HG03378 (cell line): ENCODE results near the gene MAGEA12.
"Not testable (repeated sequence)": the region's sequence is repeated elsewhere in the genome, so short reads cannot be mapped to it uniquely, and the experiment has no call there.

Source experiments
- ATAC-seq: cut with Tn5 transposase; IDR thresholded peaks from one replicate; pipeline ENCODE4 v1.9.1; 2021; ENCODE audit warnings: mild to moderate bottlenecking, moderate library complexity; ENCODE audit not compliant: unreplicated experiment

MAGEA12 gene

GRCh38 chrX:152733261-152733975, at the start of gene MAGEA12, which contains the start of gene CSAG1:
Gene MAGEA12 (plus strand): TSS chrX:152733757. CDS start chrX:152736162, 2,405 bp downstream.
Gene CSAG1 (minus strand): TSS chrX:152733721. CDS start chrX:152732460, 1,261 bp downstream.
- ATAC-seq, result no peak

GRCh38 chrX:152697952-152698931, 35.3 kb upstream of the MAGEA12 start, which contains the start of gene MAGEA3:
Gene MAGEA3 (plus strand): TSS chrX:152698794. CDS start chrX:152700833, 2,039 bp downstream.
- ATAC-seq, result not testable (repeated sequence)

DNA sequence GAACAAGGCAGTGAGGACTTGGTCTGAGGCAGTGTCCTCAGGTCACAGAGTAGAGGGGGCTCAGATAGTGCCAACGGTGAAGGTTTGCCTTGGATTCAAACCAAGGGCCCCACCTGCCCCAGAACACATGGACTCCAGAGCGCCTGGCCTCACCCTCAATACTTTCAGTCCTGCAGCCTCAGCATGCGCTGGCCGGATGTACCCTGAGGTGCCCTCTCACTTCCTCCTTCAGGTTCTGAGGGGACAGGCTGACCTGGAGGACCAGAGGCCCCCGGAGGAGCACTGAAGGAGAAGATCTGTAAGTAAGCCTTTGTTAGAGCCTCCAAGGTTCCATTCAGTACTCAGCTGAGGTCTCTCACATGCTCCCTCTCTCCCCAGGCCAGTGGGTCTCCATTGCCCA, 33.2 kb upstream of the MAGEA12 start:
- ATAC-seq, result not testable (repeated sequence)

DNA sequence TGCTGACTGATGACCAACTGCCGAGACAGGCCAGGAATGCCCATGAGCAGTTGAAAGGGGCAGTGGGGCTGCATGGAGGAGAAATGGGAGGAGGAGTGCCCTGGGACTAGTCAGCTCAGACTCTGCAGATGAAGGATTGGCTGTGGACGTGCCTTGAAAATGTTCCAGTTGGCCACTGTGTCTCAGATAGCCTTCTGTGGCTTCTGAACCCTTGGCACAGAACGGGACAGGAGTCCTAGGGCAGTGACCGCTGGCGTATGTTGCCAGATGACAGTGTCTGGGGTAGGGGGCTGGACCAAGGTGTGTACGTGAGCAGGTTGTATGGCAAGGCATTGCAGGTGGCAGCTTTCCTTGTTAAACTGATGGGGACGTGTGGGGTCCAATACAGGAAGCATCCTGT, 27.1 kb upstream of the MAGEA12 start:
- not testable (repeated sequence) for ATAC-seq

DNA sequence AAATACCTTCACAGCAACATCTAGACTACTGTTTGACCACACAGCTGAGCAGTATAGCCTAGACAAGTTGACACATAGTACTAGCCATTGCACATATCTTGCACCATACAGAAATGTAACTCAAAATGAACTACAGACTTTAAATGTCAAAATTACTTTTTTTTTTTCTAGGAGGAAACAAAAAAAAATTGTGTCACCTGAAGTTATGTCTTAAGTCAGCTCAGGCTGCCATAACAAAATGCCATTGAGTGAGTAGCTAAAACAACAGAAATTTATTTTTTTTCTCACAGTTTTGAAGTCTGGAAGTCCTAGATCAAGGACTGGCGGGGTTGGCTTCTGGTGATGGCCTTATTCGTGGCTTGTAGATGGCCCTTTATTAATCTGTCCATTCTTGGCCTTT, 24.4 kb upstream of the MAGEA12 start, which contains the start of gene CSAG2:
TSS of gene CSAG2 (minus strand) at position 101 of the 400 bp plus-strand sequence. CDS start 161 bp downstream, outside the sequence.
- ATAC-seq, result not testable (repeated sequence)

GRCh38 chrX:152713195-152713594, 20.4 kb upstream of the MAGEA12 start:
- ATAC-seq, result not testable (repeated sequence)

DNA sequence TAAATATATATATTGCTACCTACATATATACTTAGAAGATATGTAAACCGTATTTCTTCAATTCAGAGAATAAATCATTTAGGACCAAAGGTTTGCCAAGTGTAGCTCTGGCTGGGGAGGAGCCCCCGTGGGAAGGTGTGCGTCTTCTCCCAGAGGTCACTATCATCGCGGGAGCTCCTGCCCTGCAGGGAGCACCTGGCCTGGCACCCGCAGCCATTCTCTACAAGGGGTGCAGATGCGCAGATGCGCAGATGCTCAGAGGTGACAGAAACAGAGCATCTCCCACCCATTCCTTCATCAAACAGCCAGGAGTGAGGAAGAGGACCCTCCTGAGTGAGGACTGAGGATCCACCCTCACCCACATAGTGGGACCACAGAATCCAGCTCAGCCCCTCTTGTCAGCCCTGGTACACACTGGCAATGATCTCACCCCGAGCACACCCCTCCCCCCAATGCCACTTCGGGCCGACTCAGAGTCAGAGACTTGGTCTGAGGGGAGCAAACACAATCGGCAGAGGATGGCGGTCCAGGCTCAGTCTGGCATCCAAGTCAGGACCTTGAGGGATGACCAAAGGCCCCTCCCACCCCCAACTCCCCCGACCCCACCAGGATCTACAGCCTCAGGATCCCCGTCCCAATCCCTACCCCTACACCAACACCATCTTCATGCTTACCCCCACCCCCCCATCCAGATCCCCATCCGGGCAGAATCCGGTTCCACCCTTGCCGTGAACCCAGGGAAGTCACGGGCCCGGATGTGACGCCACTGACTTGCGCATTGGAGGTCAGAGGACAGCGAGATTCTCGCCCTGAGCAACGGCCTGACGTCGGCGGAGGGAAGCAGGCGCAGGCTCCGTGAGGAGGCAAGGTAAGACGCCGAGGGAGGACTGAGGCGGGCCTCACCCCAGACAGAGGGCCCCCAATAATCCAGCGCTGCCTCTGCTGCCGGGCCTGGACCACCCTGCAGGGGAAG, 19.5 kb upstream of the MAGEA12 start, which contains the start of gene MAGEA2B:
TSS of gene MAGEA2B (plus strand) at position 814 of the 973 bp plus-strand sequence. CDS start 2,479 bp downstream, outside the sequence.
- ATAC-seq, result not testable (repeated sequence)

DNA sequence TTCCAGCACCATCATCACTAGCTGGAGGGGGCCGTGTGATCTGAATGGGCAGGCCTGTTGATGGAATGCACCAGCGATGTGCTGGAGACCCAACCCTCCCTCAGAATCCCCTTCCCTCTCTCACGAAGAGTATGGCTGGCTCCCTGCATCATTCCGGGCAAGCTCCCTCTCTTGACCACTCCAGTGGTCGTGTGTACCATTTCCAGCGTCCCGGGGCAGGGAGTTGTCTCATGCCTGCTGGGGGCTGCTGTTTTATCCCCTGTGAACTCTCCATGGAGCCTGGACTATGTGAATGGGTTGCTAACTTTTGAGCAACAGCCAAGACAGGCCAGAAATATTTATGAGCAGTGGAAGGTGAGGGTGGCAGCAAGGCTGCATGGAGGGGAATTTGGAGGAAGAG, 8.1 kb upstream of the MAGEA12 start:
- no peak for ATAC-seq

- not testable (repeated sequence) for ATAC-seq
Measured at GRCh38 chrX:152734143-152734858, 744 bp downstream of the MAGEA12 start.

DNA sequence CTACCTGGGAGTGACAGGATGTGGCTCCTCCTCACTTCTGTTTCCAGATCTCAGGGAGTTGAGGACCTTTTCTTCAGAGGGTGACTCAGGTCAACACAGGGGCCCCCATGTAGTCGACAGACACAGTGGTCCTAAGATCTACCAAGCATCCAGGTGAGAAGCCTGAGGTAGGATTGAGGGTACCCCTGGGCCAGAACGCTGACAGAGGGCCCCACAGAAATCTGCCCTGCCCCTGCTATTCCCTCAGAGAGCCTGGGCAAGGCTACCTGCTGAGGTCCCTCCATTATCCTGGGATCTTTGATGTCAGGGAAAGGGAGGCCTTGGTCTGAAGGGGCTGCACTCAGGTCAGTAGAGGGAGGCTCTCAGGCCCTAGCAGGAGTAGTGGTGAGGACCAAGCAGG, 1.5 kb downstream of the MAGEA12 start:
- no peak for ATAC-seq

GRCh38 chrX:152735860-152736511, 2.4 kb downstream of the MAGEA12 start:
- ATAC-seq, result no peak

DNA sequence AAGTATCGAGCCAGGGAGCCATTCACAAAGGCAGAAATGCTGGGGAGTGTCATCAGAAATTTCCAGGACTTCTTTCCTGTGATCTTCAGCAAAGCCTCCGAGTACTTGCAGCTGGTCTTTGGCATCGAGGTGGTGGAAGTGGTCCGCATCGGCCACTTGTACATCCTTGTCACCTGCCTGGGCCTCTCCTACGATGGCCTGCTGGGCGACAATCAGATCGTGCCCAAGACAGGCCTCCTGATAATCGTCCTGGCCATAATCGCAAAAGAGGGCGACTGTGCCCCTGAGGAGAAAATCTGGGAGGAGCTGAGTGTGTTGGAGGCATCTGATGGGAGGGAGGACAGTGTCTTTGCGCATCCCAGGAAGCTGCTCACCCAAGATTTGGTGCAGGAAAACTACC, 3.0 kb downstream of the MAGEA12 start:
- ATAC-seq, result not testable (repeated sequence)

DNA sequence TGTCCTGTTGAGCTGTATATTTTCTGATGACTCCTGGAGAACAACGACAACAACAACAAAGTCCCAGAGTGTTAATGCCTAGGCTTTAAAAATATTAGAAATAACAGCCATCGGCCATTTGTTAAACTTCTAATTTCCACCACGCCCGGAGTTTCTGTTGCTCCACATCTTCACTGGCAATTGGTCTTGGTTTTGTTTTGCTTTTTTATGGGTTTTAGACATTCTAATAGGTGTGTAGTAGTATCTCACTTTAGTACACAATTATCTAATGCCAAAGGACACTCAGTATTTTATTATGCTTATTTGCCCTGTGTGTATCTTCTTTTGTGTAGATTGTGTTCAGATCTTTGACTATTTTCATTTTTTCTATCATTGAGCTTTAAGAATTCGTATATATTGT, 5.0 kb downstream of the MAGEA12 start:
- ATAC-seq, result no peak

DNA sequence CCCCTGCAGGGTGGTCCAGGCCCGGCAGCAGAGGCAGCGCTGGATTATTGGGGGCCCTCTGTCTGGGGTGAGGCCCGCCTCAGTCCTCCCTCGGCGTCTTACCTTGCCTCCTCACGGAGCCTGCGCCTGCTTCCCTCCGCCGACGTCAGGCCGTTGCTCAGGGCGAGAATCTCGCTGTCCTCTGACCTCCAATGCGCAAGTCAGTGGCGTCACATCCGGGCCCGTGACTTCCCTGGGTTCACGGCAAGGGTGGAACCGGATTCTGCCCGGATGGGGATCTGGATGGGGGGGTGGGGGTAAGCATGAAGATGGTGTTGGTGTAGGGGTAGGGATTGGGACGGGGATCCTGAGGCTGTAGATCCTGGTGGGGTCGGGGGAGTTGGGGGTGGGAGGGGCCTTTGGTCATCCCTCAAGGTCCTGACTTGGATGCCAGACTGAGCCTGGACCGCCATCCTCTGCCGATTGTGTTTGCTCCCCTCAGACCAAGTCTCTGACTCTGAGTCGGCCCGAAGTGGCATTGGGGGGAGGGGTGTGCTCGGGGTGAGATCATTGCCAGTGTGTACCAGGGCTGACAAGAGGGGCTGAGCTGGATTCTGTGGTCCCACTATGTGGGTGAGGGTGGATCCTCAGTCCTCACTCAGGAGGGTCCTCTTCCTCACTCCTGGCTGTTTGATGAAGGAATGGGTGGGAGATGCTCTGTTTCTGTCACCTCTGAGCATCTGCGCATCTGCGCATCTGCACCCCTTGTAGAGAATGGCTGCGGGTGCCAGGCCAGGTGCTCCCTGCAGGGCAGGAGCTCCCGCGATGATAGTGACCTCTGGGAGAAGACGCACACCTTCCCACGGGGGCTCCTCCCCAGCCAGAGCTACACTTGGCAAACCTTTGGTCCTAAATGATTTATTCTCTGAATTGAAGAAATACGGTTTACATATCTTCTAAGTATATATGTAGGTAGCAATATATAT, 20.4 kb downstream of the MAGEA12 start, which contains the start of gene MAGEA2:
TSS of gene MAGEA2 (minus strand) at position 157 of the 965 bp plus-strand sequence. CDS start 2,479 bp downstream, outside the sequence.
- not testable (repeated sequence) for ATAC-seq

DNA sequence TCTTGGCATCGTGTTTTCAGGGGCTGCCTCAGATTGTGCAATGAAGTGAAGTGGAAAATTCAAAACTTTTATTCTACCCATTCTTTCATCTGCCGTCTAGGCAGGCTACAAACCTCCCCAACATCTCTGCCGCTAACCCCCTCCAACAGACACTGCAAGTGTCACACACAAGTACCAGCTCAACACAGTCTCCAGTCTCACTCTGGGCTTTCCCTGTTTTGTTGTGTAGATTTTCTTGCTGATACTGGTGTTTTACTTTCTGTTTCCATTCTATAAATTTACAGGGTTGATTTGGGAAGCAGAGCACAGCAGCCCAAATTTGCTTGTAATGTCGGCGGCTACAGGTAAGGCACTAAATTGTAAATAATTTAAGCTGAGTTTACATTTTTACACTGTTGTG, 21.3 kb downstream of the MAGEA12 start:
- not testable (repeated sequence) for ATAC-seq

DNA sequence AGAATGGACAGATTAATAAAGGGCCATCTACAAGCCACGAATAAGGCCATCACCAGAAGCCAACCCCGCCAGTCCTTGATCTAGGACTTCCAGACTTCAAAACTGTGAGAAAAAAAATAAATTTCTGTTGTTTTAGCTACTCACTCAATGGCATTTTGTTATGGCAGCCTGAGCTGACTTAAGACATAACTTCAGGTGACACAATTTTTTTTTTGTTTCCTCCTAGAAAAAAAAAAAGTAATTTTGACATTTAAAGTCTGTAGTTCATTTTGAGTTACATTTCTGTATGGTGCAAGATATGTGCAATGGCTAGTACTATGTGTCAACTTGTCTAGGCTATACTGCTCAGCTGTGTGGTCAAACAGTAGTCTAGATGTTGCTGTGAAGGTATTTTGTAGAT, 25.4 kb downstream of the MAGEA12 start, which contains the start of gene CSAG3:
TSS of gene CSAG3 (plus strand) at position 301 of the 400 bp plus-strand sequence.
- ATAC-seq, result not testable (repeated sequence)

- ATAC-seq, result not testable (repeated sequence)
Measured at GRCh38 chrX:152759544-152759943, 26.0 kb downstream of the MAGEA12 start.
